GM23248 (cell line): ENCODE measurements around the gene ZEB1. TPM values are rescaled to one million over a fixed set of nuclear protein-coding genes. Genes with fewer than 3 reads are reported as not detected.

Experiments used
- DNase-seq: peaks from one replicate; pipeline ENCODE4 v3.0.0-alpha.2; 2015
- H2AFZ ChIP-seq: fragments of 200-600 bp; sonication (generic); 2 replicates; pipeline ENCODE4 v1.6.1; 2016; ENCODE audit warnings: antibody characterized with exemption
- H3F3A ChIP-seq: fragments of 200-600 bp; sonication (generic); 2 replicates; pipeline ENCODE4 v1.6.1; 2016; ENCODE audit warnings: mild to moderate bottlenecking, antibody characterized with exemption, mixed run types; ENCODE audit not compliant: insufficient read depth
- H3K27ac ChIP-seq: fragments of 200-600 bp; sonication (generic); 2 replicates; pipeline ENCODE4 v1.5.1; 2016; ENCODE audit warnings: mild to moderate bottlenecking
- H3K27me3 ChIP-seq: fragments of 200-600 bp; sonication (generic); replicated peaks from 2 replicates; pipeline ENCODE4 v1.6.1; 2016; ENCODE audit warnings: mild to moderate bottlenecking; ENCODE audit not compliant: insufficient read depth
- H3K36me3 ChIP-seq: fragments of 200-600 bp; sonication (generic); 2 replicates; pipeline ENCODE4 v1.6.1; 2016; ENCODE audit warnings: low read depth, mild to moderate bottlenecking
- H3K4me1 ChIP-seq: fragments of 200-600 bp; sonication (generic); 2 replicates; pipeline ENCODE4 v1.6.1; 2016; ENCODE audit warnings: mild to moderate bottlenecking; ENCODE audit not compliant: insufficient read depth
- H3K4me2 ChIP-seq: fragments of 200-600 bp; sonication (generic); one replicate; pipeline ENCODE4 v1.6.1; 2016; ENCODE audit warnings: mild to moderate bottlenecking; ENCODE audit not compliant: unreplicated experiment
- H3K4me3 ChIP-seq: fragments of 200-600 bp; sonication (generic); 2 replicates; pipeline ENCODE4 v1.5.1; 2016; ENCODE audit warnings: mild to moderate bottlenecking
- H3K79me2 ChIP-seq: fragments of 200-600 bp; sonication (generic); 2 replicates; pipeline ENCODE4 v1.6.1; 2016; ENCODE audit warnings: mild to moderate bottlenecking; ENCODE audit not compliant: insufficient read depth
- H3K9ac ChIP-seq: fragments of 200-600 bp; sonication (generic); 2 replicates; pipeline ENCODE4 v1.6.1; 2016; ENCODE audit warnings: mild to moderate bottlenecking
- H3K9me2 ChIP-seq: fragments of 200-600 bp; sonication (generic); 2 replicates; pipeline ENCODE4 v1.6.1; 2016; ENCODE audit warnings: mixed run types, mild to moderate bottlenecking, moderate library complexity; ENCODE audit not compliant: insufficient read depth
- H3K9me3 ChIP-seq: fragments of 200-600 bp; sonication (generic); one replicate; pipeline ENCODE4 v1.6.1; 2017; ENCODE audit warnings: low read depth
- H4K20me1 ChIP-seq: fragments of 200-600 bp; sonication (generic); 2 replicates; pipeline ENCODE4 v1.6.0; 2016; ENCODE audit not compliant: insufficient read depth
- EZH2 ChIP-seq: fragments of 200-600 bp; sonication (generic); IDR thresholded peaks from 2 replicates; pipeline ENCODE4 v1.6.1; 2018; ENCODE audit warnings: antibody characterized with exemption, mild to moderate bottlenecking; ENCODE audit not compliant: insufficient read depth, poor library complexity, severe bottlenecking
- EZH2phosphoT487 ChIP-seq: fragments of 200-600 bp; sonication (generic); IDR thresholded peaks from 2 replicates; pipeline ENCODE4 v1.6.1; 2018; ENCODE audit warnings: antibody characterized with exemption, moderate library complexity, mild to moderate bottlenecking, low read depth; ENCODE audit not compliant: insufficient read depth
- WGBS, 2 experiments: methylation state at CpG; one replicate each; pipeline ENCODE4 v1.1.6; 2015 to 2017; ENCODE audit warnings: low lambda C conversion rate in 2 of 2, low coverage in 1 of 2; ENCODE audit errors: missing lambda C conversion rate in 2 of 2; 5-methylcytosine and 5-hydroxymethylcytosine counted together
- in situ Hi-C: fragments of 300-500 bp; cut with MboI; formaldehyde crosslinking; loops from 2 replicates; pipeline ENCODE4 v1.15.0; 2020
- polyA plus RNA-seq: library from polyadenylated mRNA; unstranded; fragments of >200 nt; fragmentation: Nextera tagmentation; extraction: Ambion mirVana; gene quantifications from 2 replicates; pipeline ENCODE4 v1.2.1, GENCODE V29; 2016
- total RNA-seq: library from RNA; depleted of rRNA; stranded (reverse); fragments of >200 nt; shearing (Covaris generic); gene quantifications from 2 replicates; pipeline ENCODE4 v1.2.3, GENCODE V29; 2014

ZEB1 gene
- total and polyA plus RNA-seq, 2 experiments from 2014 or later = 62.0 to 69.8 TPM

- WGBS, 2 experiments = 0% methylated on average over 79 to 81 of the region's 129 CpGs
- in situ Hi-C loops = no loop called here
- Histone ChIP-seq H3K9me2 (no peaks in the 10 kb centered on the region), H3K9me3 (no peaks in the 10 kb centered on the region), H3K36me3 (no peaks in the 10 kb centered on the region), H3K9ac (peak overlapping the region; percentile 82), H3F3A (peaks cover 57% of the 10 kb centered on the region), H3K27ac (peak overlapping the region; percentile 62), H4K20me1 (peaks cover 4% of the 10 kb centered on the region; the same call in 1 of the 2 replicates), H3K79me2 (peaks cover 74% of the 10 kb centered on the region), H2AFZ (peak overlapping the region; percentile 74), H3K27me3 (no peaks in the 10 kb centered on the region), H3K4me2 (peak overlapping the region; percentile 95), H3K4me1 (peaks cover 63% of the 10 kb centered on the region), H3K4me3 (peak overlapping the region; percentile 92)
- peak; percentile 54 for DNase-seq
- TF ChIP-seq EZH2 = no peak
- TF ChIP-seq EZH2phosphoT487 = no peak
These were observed 860 bp downstream of the ZEB1 start for GRCh38 chr10:31319602-31320549.

- Histone ChIP-seq H3K27ac (peak overlapping the region; percentile 62), H3K36me3 (no peaks in the 10 kb centered on the region), H3K79me2 (peaks cover 82% of the 10 kb centered on the region), H3K4me3 (peak overlapping the region; percentile 92), H3K9me3 (no peaks in the 10 kb centered on the region), H4K20me1 (peaks cover 4% of the 10 kb centered on the region; the same call in 1 of the 2 replicates), H3K4me2 (peak overlapping the region; percentile 95), H3K27me3 (no peaks in the 10 kb centered on the region), H3K9ac (peak overlapping the region; percentile 82), H3K9me2 (no peaks in the 10 kb centered on the region), H2AFZ (peak overlapping the region; percentile 74), H3F3A (peaks cover 50% of the 10 kb centered on the region), H3K4me1 (peaks cover 60% of the 10 kb centered on the region)
- peak; percentile 67 for DNase-seq
- no peak for TF ChIP-seq EZH2
- no peak for TF ChIP-seq EZH2phosphoT487
- 1% methylated on average over 42 to 43 of the region's 43 CpGs for WGBS, 2 experiments
- in situ Hi-C loops = no loop called here
These were observed 1.7 kb downstream of the ZEB1 start for GRCh38 chr10:31320550-31321211.

DNA sequence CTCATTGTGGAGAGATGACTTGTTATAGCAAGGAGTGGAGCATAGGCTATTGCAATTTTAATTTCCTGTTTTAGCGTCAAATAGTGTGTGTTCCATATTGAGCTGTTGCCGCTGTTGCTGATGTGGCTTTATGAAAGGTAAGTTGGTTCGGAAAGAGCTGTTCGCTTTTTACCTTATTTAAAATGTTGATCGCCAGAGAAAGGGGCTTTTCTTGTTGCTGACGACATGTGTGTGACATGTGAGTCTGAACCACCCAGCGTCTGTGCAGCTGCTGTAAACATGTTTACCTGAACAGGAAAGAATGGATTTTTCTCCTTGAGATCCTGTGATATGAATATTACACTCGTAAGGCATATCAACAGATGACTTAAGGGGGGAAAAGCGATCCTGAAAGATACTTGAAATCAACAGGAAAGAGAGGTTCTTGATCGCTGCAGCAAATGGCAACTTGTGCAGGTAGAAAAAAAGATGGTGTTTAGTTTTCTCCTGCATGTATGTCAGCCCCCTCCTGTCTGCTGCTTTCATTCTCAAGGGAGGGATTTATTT, 2.5 kb downstream of the ZEB1 start:
- Histone ChIP-seq H4K20me1 (peaks cover 4% of the 10 kb centered on the region; the same call in 1 of the 2 replicates), H3K27ac (peak overlapping the region; percentile 62)
- in situ Hi-C loops = no loop called here

DNA sequence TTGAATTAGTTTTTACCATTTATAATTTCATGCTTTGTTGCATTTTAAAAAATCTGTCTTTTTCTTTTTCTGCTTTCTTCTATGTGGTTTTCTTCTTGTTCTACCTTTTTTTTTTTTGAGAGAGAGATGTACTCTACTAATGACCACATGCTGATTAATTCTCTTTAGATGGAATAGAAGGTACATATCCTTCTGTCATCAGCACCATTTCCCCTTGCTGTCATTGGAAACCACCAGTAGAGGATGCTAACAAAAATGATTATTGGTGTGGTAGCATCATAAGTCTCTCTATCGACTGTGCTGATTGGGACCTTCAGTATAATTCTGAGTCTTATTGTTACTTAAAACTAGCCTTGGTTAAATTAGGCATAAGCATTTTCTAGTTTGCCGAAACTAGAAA, 3.6 kb downstream of the ZEB1 start:
- Histone ChIP-seq H3K4me3 (peak overlapping the region; percentile 92), H2AFZ (no peak overlapping the region), H3K4me2 (peak overlapping the region; percentile 95), H4K20me1 (peaks cover 4% of the 10 kb centered on the region; the same call in 1 of the 2 replicates), H3K79me2 (peaks cover 87% of the 10 kb centered on the region), H3K27ac (peak overlapping the region; percentile 62; the same call in 1 of the 2 replicates), H3K36me3 (no peaks in the 10 kb centered on the region), H3K9me3 (no peaks in the 10 kb centered on the region), H3K9me2 (no peaks in the 10 kb centered on the region), H3K27me3 (no peaks in the 10 kb centered on the region), H3K9ac (peak overlapping the region; percentile 82; the same call in 1 of the 2 replicates), H3F3A (peaks cover 30% of the 10 kb centered on the region), H3K4me1 (peaks cover 52% of the 10 kb centered on the region)
- WGBS, 2 experiments = 4 to 6% methylated on average over 2 of the region's 2 CpGs
- peak; percentile 59 for DNase-seq
- in situ Hi-C loops = no loop called here
- TF ChIP-seq EZH2phosphoT487 = no peak
- no peak for TF ChIP-seq EZH2

More for the DNA sequence above, 2.5 kb downstream of the ZEB1 start:
- no peaks in the 10 kb centered on the region for H3K9me3 ChIP-seq
- TF ChIP-seq EZH2phosphoT487 (no peak), EZH2 (no peak)
- no peaks in the 10 kb centered on the region for H3K27me3 ChIP-seq
- peak overlapping the region; percentile 74 for H2AFZ ChIP-seq
- H3K36me3 ChIP-seq = no peaks in the 10 kb centered on the region
- WGBS, 2 experiments = 1 to 2% methylated on average over 10 of the region's 10 CpGs
- DNase-seq = peak; percentile 47
- H3F3A ChIP-seq = peaks cover 42% of the 10 kb centered on the region
- peaks cover 60% of the 10 kb centered on the region for H3K4me1 ChIP-seq
- H3K4me3 ChIP-seq = peak overlapping the region; percentile 92
- H3K4me2 ChIP-seq = peak overlapping the region; percentile 95
- H3K79me2 ChIP-seq = peaks cover 87% of the 10 kb centered on the region
- no peaks in the 10 kb centered on the region for H3K9me2 ChIP-seq
- H3K9ac ChIP-seq = peak overlapping the region; percentile 82
